Measurements from ENCODE around the gene ACTL10. TPM values are rescaled to one million over a fixed set of nuclear protein-coding genes. Genes with fewer than 3 reads are reported as not detected.

ACTL10 gene
- total and polyA plus RNA-seq, 2 of the 4 experiments (the other 2 are of a cell fraction) = 0.18 to 0.43 TPM

GRCh38 chr20:33704197-33704924, 37.6 kb downstream of the ACTL10 start:
- H2BK5ac ChIP-seq (ENCODE audit: low read depth, low read length, poor library complexity, severe bottlenecking) = no peak overlapping the region
- no peak overlapping the region for H4K8ac ChIP-seq (ENCODE audit: low read depth in 2 of 2, low read length in 2 of 2)
- no peak overlapping the region for H3K4ac ChIP-seq (ENCODE audit: low read depth, low read length)
- ATAC-seq (ENCODE audit: low read depth) (no peak), DNase-seq (no peak)
- no peak overlapping the region for H4K91ac ChIP-seq (ENCODE audit: insufficient read depth, low read depth, low read length)
- H2BK120ac ChIP-seq (ENCODE audit: low read depth, low read length) = no peak overlapping the region
- WGBS, 2 experiments (ENCODE audit: extremely low coverage in 2 of 2, insufficient read length in 1 of 2) = no CpG with 5 or more reads among the region's 11 CpGs
- H3K4me1 ChIP-seq (ENCODE audit: control insufficient read depth, insufficient read depth, low read length) = no peaks in the 10 kb centered on the region
- H2AK5ac ChIP-seq (ENCODE audit: low read depth, low read length) = no peak overlapping the region
- H3K4me3 ChIP-seq (ENCODE audit: insufficient read depth, low read depth, low read length) = no peak overlapping the region
- no peak overlapping the region for H2BK15ac ChIP-seq (ENCODE audit: low read depth, low read length)
- dilution Hi-C loops (cut with HindIII; ENCODE audit: low sequenced_read_pairs, unreplicated experiment) (no loop called here), intact Hi-C loops (cut with micrococcal nuclease) (no loop called here), in situ Hi-C loops (cut with MboI; ENCODE audit: low sequenced_read_pairs) (no loop called here)
- BruUV-seq (replicated peaks) = no TSS peak
- no peak overlapping the region for H4K5ac ChIP-seq (ENCODE audit: low read depth, low read length)
- no peak overlapping the region for H3K27ac ChIP-seq (ENCODE audit: insufficient read depth, low read length)
- CTCF ChIA-PET = no interaction called here
- no peaks in the 10 kb centered on the region; the same call in 1 of the 2 replicates for H4K20me1 ChIP-seq (ENCODE audit: insufficient read depth, low read length)
- H2AK9ac ChIP-seq (replicated peaks; ENCODE audit: low read depth, low read length, poor library complexity) = no peak overlapping the region
- TF ChIP-seq SMC3 (IDR thresholded peaks at IDR 0.05; ENCODE audit: low read depth, low read length) (no peak), CEBPB (IDR thresholded peaks at IDR 0.05; ENCODE audit: low read depth, low read length) (no peak), FOS (IDR thresholded peaks at IDR 0.05; ENCODE audit: low read depth, low read length) (no peak), CTCF (conservative IDR thresholded peaks at IDR 0.05; ENCODE audit: low read depth, low read length) (no peak)
- H2AFZ ChIP-seq (replicated peaks; ENCODE audit: low read length, poor library complexity) = no peak overlapping the region
- no peaks in the 10 kb centered on the region for H3K9me1 ChIP-seq (ENCODE audit: insufficient read depth, low read length)
- no peak overlapping the region for H3K56ac ChIP-seq (ENCODE audit: extremely low read depth, insufficient read depth, low read length)
- peaks cover 3% of the 10 kb centered on the region; the same call in 1 of the 2 replicates for H3K36me3 ChIP-seq (ENCODE audit: control insufficient read depth, insufficient read depth, low read length)
- no peak overlapping the region for H3K9ac ChIP-seq (ENCODE audit: low read depth, low read length)
- H3K9me3 ChIP-seq (ENCODE audit: control insufficient read depth, insufficient read depth, low read length) = no peaks in the 10 kb centered on the region
- H3K79me1 ChIP-seq (ENCODE audit: low read depth in 1 of 2, low read length in 2 of 2) = no peaks in the 10 kb centered on the region
- H3K23ac ChIP-seq (ENCODE audit: low read depth, low read length) = no peak overlapping the region
- no peak overlapping the region for H2BK20ac ChIP-seq (ENCODE audit: low read depth, low read length)
- H3K27me3 ChIP-seq (ENCODE audit: control insufficient read depth, insufficient read depth, low read length) = no peaks in the 10 kb centered on the region
- H3K14ac ChIP-seq (replicated peaks; ENCODE audit: low read depth, low read length) = no peak overlapping the region
- H3K4me2 ChIP-seq (ENCODE audit: low read depth, low read length) = no peak overlapping the region
- no peak overlapping the region for H3K18ac ChIP-seq (ENCODE audit: low read depth, low read length)
- POLR2A ChIA-PET (ENCODE audit: unreplicated experiment) = no interaction called here
